Measurements from ENCODE around the gene CHL1.

DNA sequence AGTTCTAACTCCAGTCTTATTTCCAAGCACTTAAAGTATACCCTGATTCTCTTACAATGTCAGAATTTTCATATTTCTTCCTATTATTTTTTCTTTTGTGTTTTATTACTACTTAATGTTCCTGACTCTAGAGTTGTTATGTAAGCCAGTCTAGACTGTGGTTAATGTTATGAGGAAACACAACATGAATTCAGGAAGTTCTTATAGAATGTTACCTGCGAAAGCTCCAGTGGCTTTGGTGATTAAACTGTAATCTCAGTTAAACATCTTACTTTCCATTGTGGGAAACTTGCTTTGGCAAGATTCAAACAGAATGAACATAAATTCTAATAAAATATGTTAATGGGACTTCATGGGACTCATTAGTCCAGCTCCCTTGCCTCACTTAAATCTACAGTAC lies 36.6 kb upstream of the CHL1 start:
- TF ChIP-seq, protein P1, sequence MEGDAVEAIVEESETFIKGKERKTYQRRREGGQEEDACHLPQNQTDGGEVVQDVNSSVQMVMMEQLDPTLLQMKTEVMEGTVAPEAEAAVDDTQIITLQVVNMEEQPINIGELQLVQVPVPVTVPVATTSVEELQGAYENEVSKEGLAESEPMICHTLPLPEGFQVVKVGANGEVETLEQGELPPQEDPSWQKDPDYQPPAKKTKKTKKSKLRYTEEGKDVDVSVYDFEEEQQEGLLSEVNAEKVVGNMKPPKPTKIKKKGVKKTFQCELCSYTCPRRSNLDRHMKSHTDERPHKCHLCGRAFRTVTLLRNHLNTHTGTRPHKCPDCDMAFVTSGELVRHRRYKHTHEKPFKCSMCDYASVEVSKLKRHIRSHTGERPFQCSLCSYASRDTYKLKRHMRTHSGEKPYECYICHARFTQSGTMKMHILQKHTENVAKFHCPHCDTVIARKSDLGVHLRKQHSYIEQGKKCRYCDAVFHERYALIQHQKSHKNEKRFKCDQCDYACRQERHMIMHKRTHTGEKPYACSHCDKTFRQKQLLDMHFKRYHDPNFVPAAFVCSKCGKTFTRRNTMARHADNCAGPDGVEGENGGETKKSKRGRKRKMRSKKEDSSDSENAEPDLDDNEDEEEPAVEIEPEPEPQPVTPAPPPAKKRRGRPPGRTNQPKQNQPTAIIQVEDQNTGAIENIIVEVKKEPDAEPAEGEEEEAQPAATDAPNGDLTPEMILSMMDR (IDR thresholded peaks at IDR 0.05): no peak
- no peak for TF ChIP-seq POLR2A (IDR thresholded peaks at IDR 0.05)
